Liver (tissue), 9 donors: ENCODE measurements around the gene NFATC4. TPM values are rescaled to one million over a fixed set of nuclear protein-coding genes. Genes with fewer than 3 reads are reported as not detected.

Experiments
- DNase-seq: peaks from one replicate; pipeline ENCODE4 v3.0.0-alpha.2; 2017; ENCODE audit warnings: low spot score
- H3K27ac ChIP-seq, 2 donors: one replicate each; pipeline ENCODE4 v1.7.0; 2013; ENCODE audit warnings: inconsistent platforms in 2 of 2, low read length in 2 of 2, control low read depth in 1 of 2, low read depth in 1 of 2, mild to moderate bottlenecking in 1 of 2
- H3K27me3 ChIP-seq, 4 donors: one replicate each; pipeline versions ENCODE4 v1.6.1 to v1.7.0; 2013; ENCODE audit warnings: low read length in 3 of 4, inconsistent platforms in 1 of 4, mild to moderate bottlenecking in 1 of 4, moderate library complexity in 1 of 4; ENCODE audit not compliant: control insufficient read depth in 4 of 4, insufficient read depth in 4 of 4
- H3K36me3 ChIP-seq, 4 donors: one replicate each; pipeline versions ENCODE4 v1.6.1 to v1.7.0; 2013; ENCODE audit warnings: low read length in 3 of 4, mild to moderate bottlenecking in 3 of 4, low read depth in 1 of 4, moderate library complexity in 1 of 4; ENCODE audit not compliant: control insufficient read depth in 4 of 4, insufficient read depth in 3 of 4
- H3K4me1 ChIP-seq, 4 donors: one replicate each; pipeline versions ENCODE4 v1.6.1 to v1.7.0; 2013; ENCODE audit warnings: low read length in 3 of 4, mild to moderate bottlenecking in 3 of 4, moderate library complexity in 1 of 4; ENCODE audit not compliant: control insufficient read depth in 4 of 4, insufficient read depth in 4 of 4
- H3K4me3 ChIP-seq, 3 donors: one replicate each; pipeline versions ENCODE4 v1.6.1 to v1.7.0; 2013; ENCODE audit warnings: low read length in 3 of 3, control low read depth in 1 of 3, low read depth in 1 of 3, mild to moderate bottlenecking in 1 of 3
- H3K9ac ChIP-seq, 2 donors: one replicate each; pipeline ENCODE4 v1.7.0; 2013; ENCODE audit warnings: low read length in 2 of 2, mild to moderate bottlenecking in 2 of 2, moderate library complexity in 2 of 2, control low read depth in 1 of 2, low read depth in 1 of 2
- H3K9me3 ChIP-seq, 4 donors: one replicate each; pipeline versions ENCODE4 v1.6.1 to v1.7.0; 2013; ENCODE audit warnings: low read length in 3 of 4; ENCODE audit not compliant: control insufficient read depth in 4 of 4
- EGR1 ChIP-seq, 2 donors: IDR thresholded peaks; 2 replicates each; pipeline ENCODE4 v1.6.1; 2016 to 2018; ENCODE audit warnings: antibody characterized with exemption in 2 of 2, low read depth in 2 of 2
- FOXA1 ChIP-seq: IDR thresholded peaks from 2 replicates; pipeline ENCODE4 v1.6.1; 2016; ENCODE audit warnings: antibody characterized with exemption
- FOXA2 ChIP-seq: IDR thresholded peaks from 2 replicates; pipeline ENCODE4 v1.6.1; 2016; ENCODE audit warnings: antibody characterized with exemption
- GABPA ChIP-seq, 2 donors: IDR thresholded peaks in 1 of 2; conservative IDR thresholded peaks in 1 of 2; 2 replicates each; pipeline ENCODE4 v1.6.1; 2016; ENCODE audit warnings: antibody characterized with exemption in 2 of 2, mild to moderate bottlenecking in 1 of 2, moderate library complexity in 1 of 2
- HNF4A ChIP-seq, 2 donors: conservative IDR thresholded peaks; 2 replicates each; pipeline ENCODE4 v1.6.1; 2016; ENCODE audit warnings: antibody characterized with exemption in 2 of 2, mild to moderate bottlenecking in 2 of 2
- HNF4G ChIP-seq: IDR thresholded peaks from 2 replicates; pipeline ENCODE4 v1.6.1; 2016; ENCODE audit warnings: antibody characterized with exemption
- JUND ChIP-seq, 2 donors: IDR thresholded peaks; 2 replicates each; pipeline ENCODE4 v1.6.1; 2016; ENCODE audit warnings: antibody characterized with exemption in 2 of 2
- NR2F2 ChIP-seq: IDR thresholded peaks from 2 replicates; pipeline ENCODE4 v1.6.1; 2016; ENCODE audit warnings: antibody characterized with exemption
- RAD21 ChIP-seq, 2 donors: IDR thresholded peaks; 2 replicates each; pipeline ENCODE4 v1.6.1; 2016; ENCODE audit warnings: antibody characterized with exemption in 2 of 2, mild to moderate bottlenecking in 2 of 2
- RXRA ChIP-seq, 2 donors: IDR thresholded peaks; 2 replicates each; pipeline ENCODE4 v1.6.1; 2017 to 2018; ENCODE audit warnings: antibody characterized with exemption in 2 of 2, mild to moderate bottlenecking in 1 of 2
- SP1 ChIP-seq: IDR thresholded peaks from 2 replicates; pipeline ENCODE4 v1.6.1; 2018; ENCODE audit warnings: antibody characterized with exemption, mild to moderate bottlenecking
- TAF1 ChIP-seq: conservative IDR thresholded peaks from 2 replicates; pipeline ENCODE4 v1.6.1; 2016; ENCODE audit warnings: antibody characterized with exemption, mild to moderate bottlenecking
- YY1 ChIP-seq: IDR thresholded peaks from 2 replicates; pipeline ENCODE4 v1.6.1; 2016; ENCODE audit warnings: antibody characterized with exemption, mild to moderate bottlenecking
- WGBS: extraction: QIAGEN DNeasy Blood & Tissue Kit; methylation state at CpG from one replicate; pipeline ENCODE4 v1.1.7; 2013; 5-methylcytosine and 5-hydroxymethylcytosine counted together
- polyA plus RNA-seq, 2 donors: library from polyadenylated mRNA; stranded (reverse) in 1 of 2; unstranded in 1 of 2; fragments of 200-250 nt in 1 of 2; fragments of >200 nt in 1 of 2; fragmentation: Nextera tagmentation in 1 of 2; extraction: Ambion mirVana in 1 of 2; gene quantifications; one replicate each; pipeline versions ENCODE4 v1.2.1 to v1.2.3, GENCODE V29; 2013 to 2015
- total RNA-seq, 2 donors: library from RNA; depleted of rRNA; stranded (reverse); fragments of >200 nt; gene quantifications; one replicate each; pipeline ENCODE4 v1.2.3, GENCODE V29; 2014
- TF ChIP-seq, protein P1 (sequence below): IDR thresholded peaks from 2 replicates; pipeline ENCODE4 v1.6.1; 2016; ENCODE audit warnings: antibody characterized with exemption, mild to moderate bottlenecking
- TF ChIP-seq, protein P2 (sequence below): fragments of 150-350 bp; IDR thresholded peaks from 2 replicates; pipeline ENCODE4 v1.5.1; 2017; ENCODE audit warnings: improper control_type of control experiment, low read depth, low read length; ENCODE audit not compliant: missing input control
- TF ChIP-seq, protein P3 (sequence below): IDR thresholded peaks from 2 replicates; pipeline ENCODE4 v1.6.1; 2016; ENCODE audit warnings: antibody characterized with exemption
- TF ChIP-seq, protein P4 (sequence below): IDR thresholded peaks from 2 replicates; pipeline ENCODE4 v1.6.1; 2016; ENCODE audit warnings: antibody characterized with exemption
- TF ChIP-seq, protein P5 (sequence below): IDR thresholded peaks from 2 replicates; pipeline ENCODE4 v1.6.1; 2016; ENCODE audit warnings: antibody characterized with exemption
- donor health status: healthy.
- donor health status: healthy.
- donor health status: healthy.
- donor health status: healthy.
- donor health status: healthy.

NFATC4 gene
- total and polyA plus RNA-seq, 4 donors, result 1.0 to 3.6 (median 1.8) TPM

DNA sequence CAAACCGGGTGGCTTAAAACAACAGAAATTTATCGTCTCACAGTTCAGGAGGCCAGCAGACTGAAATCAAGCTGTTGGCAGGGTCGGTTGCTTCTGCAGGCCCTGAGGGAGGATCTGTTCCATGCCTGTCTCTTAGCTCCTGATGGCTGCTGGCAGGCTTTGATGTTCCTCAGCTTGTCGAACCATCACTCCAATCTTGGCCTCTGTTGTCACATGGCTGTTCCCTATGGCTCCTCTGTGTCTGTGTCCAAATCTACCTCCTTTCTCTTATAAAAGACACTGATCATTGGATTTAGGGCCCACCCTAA is 14.0 kb downstream of the NFATC4 start:
- H3K9me3 ChIP-seq, result no peaks in the 10 kb centered on the region
- DNase-seq, result no peak
- H3K27me3 ChIP-seq, result no peaks in the 10 kb centered on the region
- no peak for TF ChIP-seq RAD21 (IDR thresholded peaks at IDR 0.05)
- no peak for TF ChIP-seq RXRA (IDR thresholded peaks at IDR 0.05)
- no peak for TF ChIP-seq JUND (IDR thresholded peaks at IDR 0.05)
- no peak for TF ChIP-seq TAF1
- TF ChIP-seq SP1, result no peak
- no peak for TF ChIP-seq NR2F2
- TF ChIP-seq FOXA1, result no peak
- no peak for TF ChIP-seq EGR1 (IDR thresholded peaks at IDR 0.05; ENCODE audit: low read depth in 2 of 2)
- no peak for TF ChIP-seq FOXA2
- TF ChIP-seq, protein P1, sequence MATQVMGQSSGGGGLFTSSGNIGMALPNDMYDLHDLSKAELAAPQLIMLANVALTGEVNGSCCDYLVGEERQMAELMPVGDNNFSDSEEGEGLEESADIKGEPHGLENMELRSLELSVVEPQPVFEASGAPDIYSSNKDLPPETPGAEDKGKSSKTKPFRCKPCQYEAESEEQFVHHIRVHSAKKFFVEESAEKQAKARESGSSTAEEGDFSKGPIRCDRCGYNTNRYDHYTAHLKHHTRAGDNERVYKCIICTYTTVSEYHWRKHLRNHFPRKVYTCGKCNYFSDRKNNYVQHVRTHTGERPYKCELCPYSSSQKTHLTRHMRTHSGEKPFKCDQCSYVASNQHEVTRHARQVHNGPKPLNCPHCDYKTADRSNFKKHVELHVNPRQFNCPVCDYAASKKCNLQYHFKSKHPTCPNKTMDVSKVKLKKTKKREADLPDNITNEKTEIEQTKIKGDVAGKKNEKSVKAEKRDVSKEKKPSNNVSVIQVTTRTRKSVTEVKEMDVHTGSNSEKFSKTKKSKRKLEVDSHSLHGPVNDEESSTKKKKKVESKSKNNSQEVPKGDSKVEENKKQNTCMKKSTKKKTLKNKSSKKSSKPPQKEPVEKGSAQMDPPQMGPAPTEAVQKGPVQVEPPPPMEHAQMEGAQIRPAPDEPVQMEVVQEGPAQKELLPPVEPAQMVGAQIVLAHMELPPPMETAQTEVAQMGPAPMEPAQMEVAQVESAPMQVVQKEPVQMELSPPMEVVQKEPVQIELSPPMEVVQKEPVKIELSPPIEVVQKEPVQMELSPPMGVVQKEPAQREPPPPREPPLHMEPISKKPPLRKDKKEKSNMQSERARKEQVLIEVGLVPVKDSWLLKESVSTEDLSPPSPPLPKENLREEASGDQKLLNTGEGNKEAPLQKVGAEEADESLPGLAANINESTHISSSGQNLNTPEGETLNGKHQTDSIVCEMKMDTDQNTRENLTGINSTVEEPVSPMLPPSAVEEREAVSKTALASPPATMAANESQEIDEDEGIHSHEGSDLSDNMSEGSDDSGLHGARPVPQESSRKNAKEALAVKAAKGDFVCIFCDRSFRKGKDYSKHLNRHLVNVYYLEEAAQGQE, result no peak
- TF ChIP-seq, protein P2, sequence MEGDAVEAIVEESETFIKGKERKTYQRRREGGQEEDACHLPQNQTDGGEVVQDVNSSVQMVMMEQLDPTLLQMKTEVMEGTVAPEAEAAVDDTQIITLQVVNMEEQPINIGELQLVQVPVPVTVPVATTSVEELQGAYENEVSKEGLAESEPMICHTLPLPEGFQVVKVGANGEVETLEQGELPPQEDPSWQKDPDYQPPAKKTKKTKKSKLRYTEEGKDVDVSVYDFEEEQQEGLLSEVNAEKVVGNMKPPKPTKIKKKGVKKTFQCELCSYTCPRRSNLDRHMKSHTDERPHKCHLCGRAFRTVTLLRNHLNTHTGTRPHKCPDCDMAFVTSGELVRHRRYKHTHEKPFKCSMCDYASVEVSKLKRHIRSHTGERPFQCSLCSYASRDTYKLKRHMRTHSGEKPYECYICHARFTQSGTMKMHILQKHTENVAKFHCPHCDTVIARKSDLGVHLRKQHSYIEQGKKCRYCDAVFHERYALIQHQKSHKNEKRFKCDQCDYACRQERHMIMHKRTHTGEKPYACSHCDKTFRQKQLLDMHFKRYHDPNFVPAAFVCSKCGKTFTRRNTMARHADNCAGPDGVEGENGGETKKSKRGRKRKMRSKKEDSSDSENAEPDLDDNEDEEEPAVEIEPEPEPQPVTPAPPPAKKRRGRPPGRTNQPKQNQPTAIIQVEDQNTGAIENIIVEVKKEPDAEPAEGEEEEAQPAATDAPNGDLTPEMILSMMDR, result no peak
- TF ChIP-seq, protein P3, sequence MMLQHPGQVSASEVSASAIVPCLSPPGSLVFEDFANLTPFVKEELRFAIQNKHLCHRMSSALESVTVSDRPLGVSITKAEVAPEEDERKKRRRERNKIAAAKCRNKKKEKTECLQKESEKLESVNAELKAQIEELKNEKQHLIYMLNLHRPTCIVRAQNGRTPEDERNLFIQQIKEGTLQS, result no peak
- TF ChIP-seq, protein P4, sequence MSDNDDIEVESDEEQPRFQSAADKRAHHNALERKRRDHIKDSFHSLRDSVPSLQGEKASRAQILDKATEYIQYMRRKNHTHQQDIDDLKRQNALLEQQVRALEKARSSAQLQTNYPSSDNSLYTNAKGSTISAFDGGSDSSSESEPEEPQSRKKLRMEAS, result no peak
- TF ChIP-seq HNF4G, result no peak
- TF ChIP-seq GABPA (IDR thresholded peaks at IDR 0.05 in 1 of 2, conservative IDR thresholded peaks at IDR 0.05 in 1 of 2), result no peak
- TF ChIP-seq YY1, result no peak
- TF ChIP-seq HNF4A (conservative IDR thresholded peaks at IDR 0.05), result no peak
- no peak overlapping the region for H3K27ac ChIP-seq
- H3K9ac ChIP-seq, result no peak overlapping the region
- no peak overlapping the region for H3K4me3 ChIP-seq
- no peaks in the 10 kb centered on the region for H3K36me3 ChIP-seq
- H3K4me1 ChIP-seq, result peaks cover under 1 to 7% (median 5%) of the 10 kb centered on the region in 4 donors
- WGBS, result 92% methylated on average over 4 of the region's 4 CpGs

DNA sequence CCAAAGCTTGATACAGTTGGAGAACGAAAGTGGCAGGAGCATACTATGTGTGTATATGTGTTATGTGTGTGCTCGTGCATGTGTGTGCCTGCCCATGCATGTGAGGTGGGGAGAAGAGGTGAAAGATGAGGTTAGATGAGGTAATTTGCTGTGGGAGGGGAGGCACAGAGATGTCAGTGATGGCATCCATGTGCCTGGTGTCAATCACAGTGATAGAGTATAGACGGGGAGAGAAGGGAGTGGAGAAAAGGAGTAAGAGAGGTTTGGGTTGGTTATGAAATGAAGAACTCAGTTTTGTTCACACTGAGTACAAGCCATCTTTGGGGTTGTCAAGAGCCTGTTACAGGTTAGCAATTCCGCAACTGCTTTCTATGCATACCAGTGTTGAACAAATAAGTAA is 16.2 kb downstream of the NFATC4 start:
- H3K36me3 ChIP-seq, result no peaks in the 10 kb centered on the region
- 96% methylated on average over 4 of the region's 4 CpGs for WGBS
- H3K4me3 ChIP-seq, result no peak overlapping the region
- H3K27me3 ChIP-seq, result no peaks in the 10 kb centered on the region
- H3K27ac ChIP-seq, result no peak overlapping the region
- DNase-seq, result no peak
- H3K4me1 ChIP-seq, result peaks cover 2 to 9% (median 7%) of the 10 kb centered on the region in 4 donors
- H3K9ac ChIP-seq, result no peak overlapping the region
- H3K9me3 ChIP-seq, result no peaks in the 10 kb centered on the region
- TF ChIP-seq, protein P3, result no peak
- TF ChIP-seq, protein P2, result no peak
- TF ChIP-seq JUND (IDR thresholded peaks at IDR 0.05) (no peak), HNF4G (no peak), FOXA1 (no peak), EGR1 (IDR thresholded peaks at IDR 0.05; ENCODE audit: low read depth in 2 of 2) (no peak), SP1 (no peak), GABPA (IDR thresholded peaks at IDR 0.05 in 1 of 2, conservative IDR thresholded peaks at IDR 0.05 in 1 of 2) (no peak), NR2F2 (no peak), FOXA2 (no peak), RXRA (IDR thresholded peaks at IDR 0.05) (no peak)
- TF ChIP-seq, protein P5, sequence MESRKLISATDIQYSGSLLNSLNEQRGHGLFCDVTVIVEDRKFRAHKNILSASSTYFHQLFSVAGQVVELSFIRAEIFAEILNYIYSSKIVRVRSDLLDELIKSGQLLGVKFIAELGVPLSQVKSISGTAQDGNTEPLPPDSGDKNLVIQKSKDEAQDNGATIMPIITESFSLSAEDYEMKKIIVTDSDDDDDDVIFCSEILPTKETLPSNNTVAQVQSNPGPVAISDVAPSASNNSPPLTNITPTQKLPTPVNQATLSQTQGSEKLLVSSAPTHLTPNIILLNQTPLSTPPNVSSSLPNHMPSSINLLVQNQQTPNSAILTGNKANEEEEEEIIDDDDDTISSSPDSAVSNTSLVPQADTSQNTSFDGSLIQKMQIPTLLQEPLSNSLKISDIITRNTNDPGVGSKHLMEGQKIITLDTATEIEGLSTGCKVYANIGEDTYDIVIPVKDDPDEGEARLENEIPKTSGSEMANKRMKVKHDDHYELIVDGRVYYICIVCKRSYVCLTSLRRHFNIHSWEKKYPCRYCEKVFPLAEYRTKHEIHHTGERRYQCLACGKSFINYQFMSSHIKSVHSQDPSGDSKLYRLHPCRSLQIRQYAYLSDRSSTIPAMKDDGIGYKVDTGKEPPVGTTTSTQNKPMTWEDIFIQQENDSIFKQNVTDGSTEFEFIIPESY, result no peak
- TF ChIP-seq, protein P1, result no peak
